Stimulated activated CD8-positive, alpha-beta memory T cell treated with anti-CD3 and anti-CD28 coated beads, Interleukin-2, amount 100 ng/mL, for 1 hour (primary cell): ENCODE measurements around the gene DCP1A.
A peak's percentile ranks its signal among the peaks of the same experiment; 100 is the strongest.
"Not testable (repeated sequence)": the region's sequence is repeated elsewhere in the genome, so short reads cannot be mapped to it uniquely, and the experiment has no call there.

Source experiments
- DNase-seq, 2 donors: peaks; one replicate each; pipeline ENCODE4 v3.0.0-alpha.2; 2020; ENCODE audit warnings: low read depth in 2 of 2

DCP1A gene

GRCh38 chr3:53267766-53268165, 79.6 kb downstream of the DCP1A start:
- no peak for DNase-seq

- DNase-seq: no peak
These were observed 82.6 kb downstream of the DCP1A start for GRCh38 chr3:53264718-53265117.

- no peak for DNase-seq
These were observed 83.4 kb downstream of the DCP1A start for GRCh38 chr3:53263907-53264306.

- DNase-seq: no peak
These were observed 85.6 kb downstream of the DCP1A start for GRCh38 chr3:53261712-53262111.

- DNase-seq: no peak
These were observed 87.0 kb downstream of the DCP1A start for GRCh38 chr3:53260286-53260785.

- DNase-seq: no peak
These were observed 87.7 kb downstream of the DCP1A start for GRCh38 chr3:53259427-53260259.

GRCh38 chr3:53258600-53259426, 88.5 kb downstream of the DCP1A start:
- DNase-seq: no peak

GRCh38 chr3:53257465-53257864, 89.9 kb downstream of the DCP1A start:
- DNase-seq: no peak

GRCh38 chr3:53256704-53257055, 90.7 kb downstream of the DCP1A start:
- DNase-seq: no peak

- DNase-seq: peak; percentile 57 to 71
These were observed 91.3 kb downstream of the DCP1A start, which contains the start of gene TKT for GRCh38 chr3:53255775-53256703. Gene TKT, minus strand, starts transcription at chr3:53256022. Its CDS starts 80 bp downstream, at chr3:53255942.

- DNase-seq: no peak
These were observed 91.9 kb downstream of the DCP1A start for GRCh38 chr3:53255423-53255774.

- peak in 1 of 2 donors; percentile 16 for DNase-seq
These were observed 92.6 kb downstream of the DCP1A start for GRCh38 chr3:53254509-53255422.

- DNase-seq: no peak
These were observed 93.4 kb downstream of the DCP1A start for GRCh38 chr3:53253707-53254508.

GRCh38 chr3:53252947-53253322, 94.4 kb downstream of the DCP1A start:
- not testable (repeated sequence) for DNase-seq

GRCh38 chr3:53252096-53252946, 95.0 kb downstream of the DCP1A start:
- DNase-seq: no peak

- DNase-seq: no peak
These were observed 96.3 kb downstream of the DCP1A start for GRCh38 chr3:53250881-53251605.

GRCh38 chr3:53250453-53250852, 96.9 kb downstream of the DCP1A start:
- no peak for DNase-seq

GRCh38 chr3:53248161-53248560, 99.2 kb downstream of the DCP1A start:
- no peak for DNase-seq
